Esophagus muscularis mucosa (tissue), 4 donors: ENCODE results near the gene PCBP3. TPM values are rescaled to one million over a fixed set of nuclear protein-coding genes. Genes with fewer than 3 reads are reported as not detected.
A peak's percentile ranks its signal among the peaks of the same experiment; 100 is the strongest.

Source experiments
- DNase-seq: peaks from one replicate; pipeline ENCODE4 v3.0.0-alpha.2; 2017; ENCODE audit errors: extremely low spot score
- H3K27ac ChIP-seq, 4 donors: fragments of 200-600 bp; sonication (generic); replicated peaks in 1 of 4; 1 replicate in 3 of 4; 2 replicates in 1 of 4; pipeline ENCODE4 v1.5.1; 2016 to 2019; ENCODE audit warnings: mild to moderate bottlenecking in 1 of 4
- H3K27me3 ChIP-seq, 4 donors: fragments of 200-600 bp; sonication (generic); one replicate each; pipeline versions ENCODE4 v1.5.1 to v1.6.0; 2016 to 2019
- H3K36me3 ChIP-seq, 4 donors: fragments of 200-600 bp; sonication (generic); one replicate each; pipeline ENCODE4 v1.5.1; 2016 to 2019
- H3K4me1 ChIP-seq, 4 donors: fragments of 200-600 bp; sonication (generic); one replicate each; pipeline ENCODE4 v1.5.1; 2016 to 2019
- H3K4me3 ChIP-seq, 4 donors: fragments of 200-600 bp; sonication (generic); 1 replicate in 2 of 4; 2 replicates in 2 of 4; pipeline ENCODE4 v1.5.1; 2016 to 2019; ENCODE audit warnings: mild to moderate bottlenecking in 4 of 4, moderate library complexity in 1 of 4
- H3K9me3 ChIP-seq, 4 donors: fragments of 200-600 bp; sonication (generic); 1 replicate in 3 of 4; 2 replicates in 1 of 4; pipeline ENCODE4 v1.5.1; 2016 to 2019
- CTCF ChIP-seq, 3 experiments: fragments of 200-600 bp in 2 of 3; fragments of 450-650 bp in 1 of 3; sonication (generic) in 2 of 3; IDR thresholded peaks; one replicate each; pipeline ENCODE4 v1.5.1; 2017 to 2019; ENCODE audit warnings: antibody characterized with exemption in 3 of 3, mild to moderate bottlenecking in 2 of 3, moderate library complexity in 1 of 3
- EP300 ChIP-seq: sonication (generic); formaldehyde crosslinking; IDR thresholded peaks from one replicate; pipeline ENCODE4 v1.6.1; 2017; ENCODE audit warnings: antibody characterized with exemption
- POLR2A ChIP-seq: fragments of 450-650 bp; IDR thresholded peaks from one replicate; pipeline ENCODE4 v1.6.1; 2017; ENCODE audit warnings: antibody characterized with exemption, moderate library complexity, mild to moderate bottlenecking, low read depth
- POLR2AphosphoS5 ChIP-seq, 2 donors: sonication (generic); formaldehyde crosslinking; IDR thresholded peaks; one replicate each; pipeline ENCODE4 v1.6.1; 2017; ENCODE audit warnings: antibody characterized with exemption in 2 of 2
- WGBS: methylation state at CpG from one replicate; pipeline ENCODE4 v1.1.5; 2018; 5-methylcytosine and 5-hydroxymethylcytosine counted together
- intact Hi-C: fragments of 100-400 bp; cut with DNase I; formaldehyde crosslinking; loops from one replicate; pipeline ENCODE4 v1.15.1; 2023
- total RNA-seq, 4 donors: library from RNA; depleted of rRNA; stranded (reverse); fragments of >200 nt; gene quantifications; one replicate each; pipeline versions ENCODE4 v1.1.0 to v1.2.1, GENCODE V29; 2016

PCBP3 gene
- total RNA-seq, 4 donors from 2014 or later = 7.5 to 9.2 (median 8.1) TPM

GRCh38 chr21:45980697-45981096 is 337.2 kb downstream of the PCBP3 start:
- Histone ChIP-seq H3K9me3 (no peaks in the 10 kb centered on the region), H3K4me1 (peaks cover 48 to 80% (median 76%) of the 10 kb centered on the region in 4 donors)

GRCh38 chr21:45981151-45982091 is 337.9 kb downstream of the PCBP3 start, which contains the start of gene COL6A1:
Gene COL6A1 (plus strand): TSS chr21:45981770. CDS start chr21:45981851, 81 bp downstream.
- Histone ChIP-seq H3K27ac (peak within 1 kb of the TSS; percentile 96 to 99 (median 98)), H3K27me3 (no peaks in the 10 kb centered on the region), H3K4me1 (peaks cover 51 to 82% (median 78%) of the 10 kb centered on the region in 4 donors), H3K4me3 (peak within 1 kb of the TSS; percentile 70 to 88 (median 78)), H3K9me3 (no peaks in the 10 kb centered on the region), H3K36me3 (peaks cover 6 to 28% (median 28%) of the 10 kb centered on the region in 4 donors)
- TF ChIP-seq CTCF (IDR thresholded peaks at IDR 0.05) (no peak), POLR2AphosphoS5 (IDR thresholded peaks at IDR 0.05) (peak; percentile 94 to 98), POLR2A (peak; percentile 74)
- 0% methylated on average over 25 of the region's 63 CpGs for WGBS
- intact Hi-C loops = loop anchor here (5.0 kb wide), 1 partner anchor 46 kb away; no protein-coding TSS in a partner anchor
- DNase-seq = peak; percentile 96

More at GRCh38 chr21:45980697-45981096, 337.2 kb downstream of the PCBP3 start:
- no peaks in the 10 kb centered on the region for H3K27me3 ChIP-seq
- intact Hi-C loops = loop anchor here (5.0 kb wide), 1 partner anchor 47 kb away; no protein-coding TSS in a partner anchor
- H3K36me3 ChIP-seq = peaks cover 4 to 21% (median 20%) of the 10 kb centered on the region in 4 donors
- peak overlapping the region; percentile 96 to 99 (median 98) for H3K27ac ChIP-seq
- H3K4me3 ChIP-seq = peak overlapping the region; percentile 70 to 88 (median 78)
- no peak for DNase-seq
- TF ChIP-seq POLR2A = no peak
- no peak for TF ChIP-seq CTCF (IDR thresholded peaks at IDR 0.05)
- TF ChIP-seq POLR2AphosphoS5 (IDR thresholded peaks at IDR 0.05) = no peak
- TF ChIP-seq EP300 = no peak

- DNase-seq = no peak
- TF ChIP-seq CTCF (IDR thresholded peaks at IDR 0.05) (no peak), POLR2A (no peak), POLR2AphosphoS5 (IDR thresholded peaks at IDR 0.05) (no peak), EP300 (no peak)
- 47% methylated on average over 3 of the region's 45 CpGs for WGBS
- H3K27ac ChIP-seq = peak overlapping the region; percentile 96 to 99 (median 97)
- peaks cover 14 to 36% (median 36%) of the 10 kb centered on the region in 4 donors for H3K36me3 ChIP-seq
- H3K4me3 ChIP-seq = peak overlapping the region; percentile 70 to 88 (median 78)
- intact Hi-C loops = loop anchor here (5.0 kb wide), 1 partner anchor 45 kb away; no protein-coding TSS in a partner anchor
- no peaks in the 10 kb centered on the region for H3K9me3 ChIP-seq
- no peaks in the 10 kb centered on the region for H3K27me3 ChIP-seq
- H3K4me1 ChIP-seq = peaks cover 44 to 82% (median 78%) of the 10 kb centered on the region in 4 donors
Observed at GRCh38 chr21:45982092-45982757, 338.7 kb downstream of the PCBP3 start.

GRCh38 chr21:45982758-45983648 is 339.5 kb downstream of the PCBP3 start:
- peaks cover 41 to 81% (median 76%) of the 10 kb centered on the region in 4 donors for H3K4me1 ChIP-seq
- WGBS = 23% methylated on average over 13 of the region's 45 CpGs
- H3K4me3 ChIP-seq = peak overlapping the region; percentile 70 to 88 (median 78)
- no peaks in the 10 kb centered on the region for H3K27me3 ChIP-seq
- H3K9me3 ChIP-seq = no peaks in the 10 kb centered on the region
- intact Hi-C loops = loop anchor here (5.0 kb wide), 1 partner anchor 44 kb away; no protein-coding TSS in a partner anchor
- DNase-seq = no peak
- H3K27ac ChIP-seq = peak overlapping the region; percentile 96 to 99 (median 97)
- TF ChIP-seq CTCF (IDR thresholded peaks at IDR 0.05) (peak in 1 of 3 experiments; percentile 3), EP300 (no peak)
- H3K36me3 ChIP-seq = peaks cover 18 to 40% (median 40%) of the 10 kb centered on the region in 4 donors
